C4-2B (cell line): ENCODE data around the gene SMIM20.
"Not testable (repeated sequence)": the region's sequence is repeated elsewhere in the genome, so short reads cannot be mapped to it uniquely, and the experiment has no call there.

ENCODE experiments used
- H3K27ac ChIP-seq: fragments of 450-650 bp; 2 replicates; pipeline ENCODE4 v1.5.1; 2017
- ZFX ChIP-seq: fragments of 450-650 bp; IDR thresholded peaks from 2 replicates; pipeline ENCODE4 v1.6.1; 2017
- TF ChIP-seq, protein P1 (sequence below): fragments of 450-650 bp; conservative IDR thresholded peaks from 2 replicates; pipeline ENCODE4 v1.5.1; 2017; ENCODE audit warnings: mild to moderate bottlenecking

The SMIM20 gene

DNA sequence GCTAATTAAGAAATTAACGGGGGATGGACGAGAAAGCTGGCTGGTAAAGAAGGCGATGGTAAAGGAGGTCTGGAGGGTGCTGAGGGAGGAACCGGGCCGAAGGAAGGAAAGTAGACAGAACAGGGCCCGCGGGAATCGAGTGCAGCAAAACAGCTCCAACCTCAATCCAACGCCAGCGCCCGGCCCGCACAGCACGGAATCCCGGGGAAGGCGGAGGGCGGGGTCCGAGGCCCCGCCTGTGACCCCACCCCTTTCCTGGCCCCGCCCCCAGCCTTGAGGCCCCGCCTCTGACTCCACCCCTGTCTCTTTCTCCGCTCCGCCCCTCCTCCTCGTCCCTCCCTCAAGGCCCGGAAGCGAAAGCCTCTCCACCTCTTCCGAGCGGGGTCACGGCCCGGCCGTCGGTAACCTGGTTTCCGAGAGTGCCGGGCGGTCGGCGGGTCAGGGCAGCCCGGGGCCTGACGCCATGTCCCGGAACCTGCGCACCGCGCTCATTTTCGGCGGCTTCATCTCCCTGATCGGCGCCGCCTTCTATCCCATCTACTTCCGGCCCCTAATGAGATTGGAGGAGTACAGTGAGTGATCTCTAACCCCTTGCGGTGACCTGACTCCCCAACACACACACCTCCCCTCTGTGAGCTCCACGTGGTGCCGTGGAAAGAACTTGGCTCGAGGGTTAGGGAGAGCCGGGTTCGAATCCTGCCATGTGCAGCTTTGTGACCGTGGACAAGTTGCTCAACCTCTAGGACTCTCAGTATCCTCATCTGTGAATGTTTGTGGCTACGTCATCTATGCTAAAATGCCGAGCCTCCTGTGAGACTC lies at the start of gene SMIM20:
Gene SMIM20, plus strand, starts transcription at position 370 of the 819 bp plus-strand sequence. Its CDS starts 94 bp downstream, at position 464.
- no peak for TF ChIP-seq ZFX
- TF ChIP-seq, protein P1, sequence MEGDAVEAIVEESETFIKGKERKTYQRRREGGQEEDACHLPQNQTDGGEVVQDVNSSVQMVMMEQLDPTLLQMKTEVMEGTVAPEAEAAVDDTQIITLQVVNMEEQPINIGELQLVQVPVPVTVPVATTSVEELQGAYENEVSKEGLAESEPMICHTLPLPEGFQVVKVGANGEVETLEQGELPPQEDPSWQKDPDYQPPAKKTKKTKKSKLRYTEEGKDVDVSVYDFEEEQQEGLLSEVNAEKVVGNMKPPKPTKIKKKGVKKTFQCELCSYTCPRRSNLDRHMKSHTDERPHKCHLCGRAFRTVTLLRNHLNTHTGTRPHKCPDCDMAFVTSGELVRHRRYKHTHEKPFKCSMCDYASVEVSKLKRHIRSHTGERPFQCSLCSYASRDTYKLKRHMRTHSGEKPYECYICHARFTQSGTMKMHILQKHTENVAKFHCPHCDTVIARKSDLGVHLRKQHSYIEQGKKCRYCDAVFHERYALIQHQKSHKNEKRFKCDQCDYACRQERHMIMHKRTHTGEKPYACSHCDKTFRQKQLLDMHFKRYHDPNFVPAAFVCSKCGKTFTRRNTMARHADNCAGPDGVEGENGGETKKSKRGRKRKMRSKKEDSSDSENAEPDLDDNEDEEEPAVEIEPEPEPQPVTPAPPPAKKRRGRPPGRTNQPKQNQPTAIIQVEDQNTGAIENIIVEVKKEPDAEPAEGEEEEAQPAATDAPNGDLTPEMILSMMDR: no peak
- H3K27ac ChIP-seq: peak within 1 kb of the TSS; percentile 90

DNA sequence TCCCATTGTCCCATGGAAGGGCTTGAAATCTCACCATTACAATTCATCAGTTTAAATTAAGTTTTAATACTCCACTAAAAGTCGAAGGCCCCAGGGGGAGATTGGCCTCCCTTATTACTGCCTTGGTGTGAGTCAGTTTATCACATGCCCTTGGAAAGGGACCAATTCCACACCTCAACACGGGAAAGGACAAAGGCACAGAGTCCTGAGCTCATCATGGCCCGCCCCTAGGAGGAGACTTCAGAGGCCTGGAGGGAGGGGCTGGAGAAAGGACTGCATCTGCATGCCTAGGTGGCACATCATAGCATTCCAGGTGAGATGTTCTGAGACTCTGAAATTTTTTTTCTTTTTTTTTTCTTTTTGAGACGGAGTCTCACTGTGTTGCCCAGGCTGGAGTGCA lies 48.4 kb upstream of the SMIM20 start:
- no peak for TF ChIP-seq ZFX
- TF ChIP-seq, protein P1: no peak
- H3K27ac ChIP-seq: no peak overlapping the region

DNA sequence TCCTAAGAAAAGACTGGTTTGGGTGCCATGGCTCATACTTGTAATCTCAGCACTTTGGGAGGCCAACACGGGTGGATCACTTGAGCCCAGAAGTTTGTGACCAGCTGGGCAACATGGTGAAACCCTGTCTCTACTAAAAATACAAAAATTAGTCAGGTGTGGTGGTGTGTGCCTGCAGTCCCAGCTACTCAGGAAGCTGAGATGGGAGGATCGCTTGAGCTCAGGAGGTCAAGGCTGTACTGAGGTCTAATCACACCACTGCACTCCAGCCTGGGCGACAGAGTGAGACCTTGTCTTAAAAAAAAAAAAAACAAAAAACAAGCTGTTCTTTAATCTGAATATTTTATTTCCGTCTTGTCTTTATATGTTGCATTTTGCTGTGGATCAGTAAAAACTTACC lies 47.6 kb upstream of the SMIM20 start:
- H3K27ac ChIP-seq: not testable (repeated sequence)

DNA sequence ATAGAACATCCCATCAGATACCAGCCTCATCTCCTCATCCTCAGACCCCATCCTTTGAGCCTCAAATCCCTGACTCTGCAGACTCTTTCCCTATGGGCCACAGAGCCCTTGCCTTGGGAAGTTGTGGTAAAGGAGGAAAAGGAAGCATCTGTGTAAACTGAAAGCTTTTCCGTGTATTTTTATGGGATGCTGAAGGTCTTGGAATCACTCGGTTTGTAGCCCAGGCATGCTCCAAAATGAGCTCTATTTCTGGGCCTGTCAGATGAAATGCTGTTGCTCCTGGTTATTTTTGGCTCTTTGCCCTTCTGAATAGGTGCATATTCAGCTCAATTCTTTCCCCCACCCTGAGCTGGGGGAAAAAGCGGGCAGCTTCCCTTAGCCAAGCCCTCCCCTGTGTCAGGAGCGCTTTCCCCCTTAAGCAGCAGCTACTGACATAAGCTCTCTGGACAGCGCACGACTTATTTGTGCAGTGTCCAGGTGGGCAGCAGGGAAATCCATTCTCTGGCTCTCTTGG lies 46.2 kb upstream of the SMIM20 start:
- H3K27ac ChIP-seq: no peak overlapping the region
- no peak for TF ChIP-seq ZFX
- TF ChIP-seq, protein P1: no peak

DNA sequence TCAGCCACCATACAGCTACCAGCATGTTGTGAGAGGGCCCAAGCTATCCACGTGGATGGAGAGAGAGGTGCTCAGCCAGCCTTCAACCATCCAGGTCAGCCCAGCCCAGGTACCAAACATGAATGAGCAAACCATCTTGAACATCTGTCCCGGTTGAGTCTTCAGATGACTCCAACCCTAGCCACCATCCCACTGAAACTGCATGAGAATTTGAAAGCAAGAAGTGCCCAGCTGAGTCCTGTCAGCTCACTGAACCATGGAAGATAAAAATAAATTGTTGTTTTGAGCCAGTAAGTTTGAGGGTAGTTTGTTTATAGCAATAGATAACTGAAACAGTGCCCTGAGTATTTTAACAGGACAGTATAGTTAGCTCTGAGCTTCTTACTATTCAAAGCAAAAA lies 43.9 kb upstream of the SMIM20 start:
- no peak overlapping the region for H3K27ac ChIP-seq
- TF ChIP-seq, protein P1: no peak
- TF ChIP-seq ZFX: no peak

DNA sequence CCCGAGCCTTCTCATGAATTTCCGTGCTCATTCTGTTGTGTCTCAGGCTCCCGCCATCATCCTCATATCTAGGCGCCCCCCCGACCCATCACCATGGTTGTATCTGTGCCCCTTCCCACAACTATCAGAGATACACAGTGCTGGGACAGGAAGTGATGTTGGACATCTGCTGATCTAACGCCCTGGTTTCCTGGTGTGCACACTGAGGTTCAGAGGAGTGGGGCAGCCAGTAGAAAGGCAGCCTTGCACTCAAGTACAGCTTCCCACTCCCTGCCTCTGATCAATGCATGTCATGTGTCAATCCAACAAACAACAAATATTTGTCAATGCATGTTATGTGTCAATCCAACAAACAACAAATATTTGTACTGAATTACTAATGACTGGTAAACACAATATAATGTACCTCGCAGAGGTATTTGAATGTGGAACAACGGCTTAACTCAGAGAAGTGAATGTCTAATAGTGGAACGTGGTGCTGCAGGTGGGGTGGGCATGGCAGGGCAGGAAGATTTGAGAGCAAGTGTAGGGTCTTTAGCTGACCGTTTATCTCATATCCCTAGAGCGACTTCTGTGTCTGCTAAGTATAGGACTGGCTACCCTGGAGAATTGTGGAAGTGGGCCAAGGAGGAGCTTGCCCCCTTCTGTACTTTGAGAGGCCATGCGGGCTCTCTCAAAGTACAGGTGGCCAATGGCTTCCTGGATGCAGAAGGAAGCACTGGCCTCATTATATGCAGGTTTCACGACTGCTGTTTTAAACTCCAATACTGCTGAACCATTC lies 41.0 kb upstream of the SMIM20 start:
- no peak for TF ChIP-seq ZFX
- TF ChIP-seq, protein P1: no peak
- H3K27ac ChIP-seq: no peak overlapping the region

DNA sequence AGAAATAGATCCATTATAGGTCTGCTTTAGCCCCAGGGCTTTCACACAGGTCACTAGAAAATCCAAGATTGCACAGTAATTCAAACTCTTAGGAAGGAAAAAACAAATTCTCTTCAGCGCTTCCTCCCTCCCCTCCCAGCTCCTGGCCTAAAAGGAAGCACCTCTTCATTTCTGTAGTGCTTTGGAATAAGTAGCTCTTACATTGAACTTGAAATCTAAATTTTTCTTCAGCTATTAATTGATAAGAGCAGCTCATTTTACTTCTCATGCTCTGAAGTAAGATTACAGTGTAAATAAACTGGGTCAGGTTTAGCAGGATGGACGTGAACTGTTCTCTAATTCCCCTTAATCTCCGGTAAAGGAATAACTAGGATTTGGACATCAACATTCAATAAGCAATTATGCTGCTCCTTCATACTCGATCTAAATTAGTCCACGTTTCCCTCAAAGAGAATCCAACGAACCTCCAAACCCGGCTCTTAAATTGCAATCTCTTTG lies 40.3 kb upstream of the SMIM20 start:
- TF ChIP-seq ZFX: no peak
- TF ChIP-seq, protein P1: no peak
- no peak overlapping the region for H3K27ac ChIP-seq
